ENCODE data around the gene ATP6V1F. TPM values are rescaled to one million over a fixed set of nuclear protein-coding genes. Genes with fewer than 3 reads are reported as not detected.

ATP6V1F gene
- total RNA-seq, 4 donors from 2014 or later = 72.3 to 240 (median 123) TPM

DNA sequence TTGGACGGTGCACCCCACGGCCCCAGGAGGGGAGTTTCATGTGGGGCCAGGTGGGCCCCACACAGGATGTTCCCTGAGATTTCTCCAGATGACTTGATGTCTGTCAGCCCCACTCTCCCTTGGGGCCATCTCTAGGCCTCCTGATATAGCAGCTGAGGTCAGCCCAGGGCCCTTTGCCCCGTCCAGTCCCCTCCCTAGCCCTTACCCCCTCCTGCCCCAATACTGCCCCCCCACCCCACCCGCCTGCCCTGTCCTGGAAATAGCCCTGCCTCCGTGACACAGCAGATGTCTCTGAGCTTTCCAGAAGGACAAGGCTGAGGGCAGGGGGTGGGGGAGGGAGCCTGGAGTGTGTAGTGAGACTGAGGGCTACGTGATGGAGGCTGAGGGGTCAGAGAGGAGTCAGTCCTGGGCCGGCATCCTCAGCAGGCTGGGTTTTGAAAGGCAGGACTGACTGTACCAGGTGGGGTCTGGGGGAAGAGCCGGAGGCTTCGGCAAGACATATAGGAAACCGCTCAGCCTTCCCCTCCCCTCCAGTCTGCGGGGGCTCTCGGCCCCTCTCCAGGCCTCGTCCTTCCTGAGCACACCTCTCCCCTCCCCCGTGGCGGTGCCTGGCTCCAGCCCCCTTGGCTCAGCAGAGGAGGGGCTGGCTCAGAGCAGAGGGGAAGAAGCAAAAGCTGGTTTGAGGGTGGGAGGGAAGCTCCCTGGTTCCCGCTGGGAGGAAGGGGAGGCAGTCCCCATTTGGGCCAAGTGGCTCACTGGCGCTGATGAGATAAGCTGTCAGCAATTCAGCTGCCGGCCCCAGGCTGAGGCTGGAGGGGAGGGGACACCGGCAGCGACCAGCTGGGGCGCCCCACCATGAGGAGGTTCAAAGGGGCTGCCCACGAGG, 30.4 kb upstream of the ATP6V1F start:
- TF ChIP-seq CTCF (IDR thresholded peaks at IDR 0.05; ENCODE audit: low read depth) = no peak

- TF ChIP-seq CTCF (IDR thresholded peaks at IDR 0.05; ENCODE audit: low read depth) = no peak
Measured at GRCh38 chr7:128832880-128833147, 29.8 kb upstream of the ATP6V1F start.

DNA sequence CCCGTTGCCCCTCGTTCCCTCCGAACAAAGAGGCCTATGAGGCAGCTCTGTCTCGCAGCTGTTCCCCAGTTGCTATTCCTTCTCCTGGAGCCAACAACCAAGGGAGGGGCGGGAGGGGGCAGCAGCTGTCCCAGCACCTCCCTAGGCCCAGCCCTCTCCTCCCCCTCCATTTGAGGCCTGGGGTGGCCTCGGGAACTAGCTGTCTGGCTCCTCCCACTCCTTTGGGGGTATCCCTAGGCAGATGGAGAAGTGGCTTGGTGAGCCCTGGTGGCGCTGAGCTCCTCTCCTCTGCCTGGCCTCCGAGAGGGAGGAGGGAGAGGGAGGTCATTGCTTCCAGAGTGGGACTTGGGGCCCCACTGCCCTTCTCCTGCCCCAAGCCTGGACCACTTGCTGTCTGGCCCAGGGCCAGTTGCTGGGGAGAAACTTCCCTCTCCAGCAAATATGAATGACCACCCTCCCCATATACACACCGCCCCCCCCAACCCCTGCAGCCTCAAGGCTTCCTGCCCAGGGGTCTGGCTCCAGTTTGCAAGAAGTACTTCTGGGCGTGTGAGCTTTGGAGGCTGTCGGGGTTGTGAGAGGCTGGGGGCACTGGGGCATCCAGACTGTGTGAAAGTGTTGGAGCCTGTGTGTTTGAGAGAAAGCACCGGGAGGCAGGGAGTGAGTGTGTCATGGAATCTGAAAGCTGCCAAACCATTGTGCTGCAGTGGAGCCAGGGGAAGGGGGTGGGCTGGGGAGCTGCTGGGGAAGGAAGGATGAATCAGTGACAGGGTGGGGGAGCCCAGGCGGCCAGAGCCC, 29.3 kb upstream of the ATP6V1F start:
- TF ChIP-seq CTCF (IDR thresholded peaks at IDR 0.05; ENCODE audit: low read depth) = no peak

DNA sequence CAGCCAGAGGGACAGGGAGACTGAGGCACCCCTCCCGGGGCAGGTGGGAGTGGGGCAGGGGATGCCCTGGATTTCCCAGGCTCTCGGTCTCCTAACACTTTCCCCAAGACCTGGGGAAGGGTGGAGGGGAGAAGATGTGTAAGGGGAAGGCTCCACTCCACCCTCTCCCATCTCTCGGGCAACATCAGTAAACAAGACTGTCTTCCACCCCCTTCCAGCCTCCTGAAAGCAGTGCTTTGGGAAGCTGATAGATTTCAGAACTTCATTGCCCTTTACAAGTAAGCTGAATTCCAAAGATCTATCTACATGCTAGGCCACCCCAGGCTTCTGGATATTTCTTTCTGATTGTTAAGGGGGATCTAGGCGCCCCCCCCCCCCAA, 28.7 kb upstream of the ATP6V1F start:
- no peak for TF ChIP-seq CTCF (IDR thresholded peaks at IDR 0.05; ENCODE audit: low read depth)

DNA sequence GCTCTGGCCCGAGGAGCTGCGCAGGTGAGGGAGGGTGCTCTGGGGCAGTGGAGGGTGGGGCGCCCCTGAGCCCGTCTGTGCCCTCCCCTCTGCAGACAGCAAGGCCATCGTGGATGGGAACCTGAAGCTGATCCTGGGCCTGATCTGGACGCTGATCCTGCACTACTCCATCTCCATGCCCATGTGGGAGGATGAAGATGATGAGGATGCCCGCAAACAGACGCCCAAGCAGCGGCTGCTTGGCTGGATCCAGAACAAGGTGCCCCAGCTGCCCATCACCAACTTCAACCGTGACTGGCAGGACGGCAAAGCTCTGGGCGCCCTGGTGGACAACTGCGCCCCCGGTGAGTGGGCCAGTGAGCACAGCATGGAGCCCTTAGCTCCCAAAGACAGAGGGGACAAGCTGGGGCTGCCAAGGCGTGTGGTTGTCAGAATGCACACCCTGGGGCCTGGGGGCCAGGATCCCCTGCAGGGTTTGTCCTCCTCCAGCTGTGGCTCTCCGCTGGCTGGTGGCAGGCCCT, 27.4 kb upstream of the ATP6V1F start:
- TF ChIP-seq CTCF (IDR thresholded peaks at IDR 0.05; ENCODE audit: low read depth) = no peak

- TF ChIP-seq CTCF (IDR thresholded peaks at IDR 0.05; ENCODE audit: low read depth) = no peak
Measured at GRCh38 chr7:128835790-128836641, 26.6 kb upstream of the ATP6V1F start.
